H9 (cell line): Measurements from ENCODE around the gene EEF1G. TPM values are rescaled to one million over a fixed set of nuclear protein-coding genes. Genes with fewer than 3 reads are reported as not detected.

ENCODE experiments used
- DNase-seq: peaks from one replicate; pipeline ENCODE4 v3.0.0-alpha.2; 2017
- H2AFZ ChIP-seq: one replicate; pipeline ENCODE4 v1.6.1; 2013; ENCODE audit warnings: mild to moderate bottlenecking, low read length, control low read depth, moderate library complexity
- H2AK5ac ChIP-seq: 2 replicates; pipeline ENCODE4 v1.6.1; 2013; ENCODE audit warnings: low read length, control low read depth, mixed read lengths; ENCODE audit not compliant: insufficient read length
- H2BK120ac ChIP-seq: one replicate; pipeline ENCODE4 v1.6.1; 2013; ENCODE audit warnings: low read depth, mild to moderate bottlenecking, low read length, control low read depth, inconsistent platforms; ENCODE audit not compliant: poor library complexity, severe bottlenecking
- H2BK12ac ChIP-seq: 2 replicates; pipeline ENCODE4 v1.6.1; 2013; ENCODE audit warnings: low read length, control low read depth, mixed read lengths, low read depth; ENCODE audit not compliant: insufficient read length
- H2BK15ac ChIP-seq: 2 replicates; pipeline ENCODE4 v1.6.1; 2013; ENCODE audit warnings: low read depth, low read length, control low read depth
- H2BK20ac ChIP-seq: one replicate; pipeline ENCODE4 v1.6.1; 2013; ENCODE audit warnings: low read depth, mild to moderate bottlenecking, low read length, control low read depth, inconsistent platforms; ENCODE audit not compliant: poor library complexity, severe bottlenecking
- H2BK5ac ChIP-seq: 2 replicates; pipeline ENCODE4 v1.6.1; 2013; ENCODE audit warnings: low read length, control low read depth, mixed read lengths; ENCODE audit not compliant: insufficient read length
- H3K14ac ChIP-seq: 2 replicates; pipeline ENCODE4 v1.6.1; 2013; ENCODE audit warnings: low read length, control low read depth; ENCODE audit not compliant: insufficient read depth
- H3K18ac ChIP-seq: 2 replicates; pipeline ENCODE4 v1.6.1; 2013; ENCODE audit warnings: low read depth, mild to moderate bottlenecking, mixed read lengths, low read length, control low read depth; ENCODE audit not compliant: insufficient read length
- H3K23ac ChIP-seq: 2 replicates; pipeline ENCODE4 v1.6.1; 2013; ENCODE audit warnings: low read length, control low read depth, mixed read lengths, low read depth; ENCODE audit not compliant: insufficient read length
- H3K23me2 ChIP-seq: 2 replicates; pipeline ENCODE4 v1.6.1; 2013; ENCODE audit warnings: low read depth, mild to moderate bottlenecking, mixed read lengths, low read length, control low read depth; ENCODE audit not compliant: insufficient read length, poor library complexity, severe bottlenecking
- H3K27ac ChIP-seq: 2 replicates; pipeline ENCODE4 v1.5.1; 2013; ENCODE audit warnings: low read length, control low read depth, mixed read lengths, low read depth; ENCODE audit not compliant: insufficient read length
- H3K27me3 ChIP-seq: 2 replicates; pipeline ENCODE4 v1.6.1; 2013; ENCODE audit warnings: low read length, control low read depth, inconsistent platforms; ENCODE audit not compliant: insufficient read depth
- H3K4ac ChIP-seq: 2 replicates; pipeline ENCODE4 v1.6.1; 2013; ENCODE audit warnings: low read depth, mild to moderate bottlenecking, control low read depth, inconsistent platforms, low read length, moderate library complexity
- H3K4me1 ChIP-seq: 2 replicates; pipeline ENCODE4 v1.6.1; 2013; ENCODE audit warnings: low read length, control low read depth, inconsistent platforms; ENCODE audit not compliant: insufficient read depth
- H3K4me2 ChIP-seq: 2 replicates; pipeline ENCODE4 v1.6.1; 2013; ENCODE audit warnings: low read length, control low read depth, mixed read lengths; ENCODE audit not compliant: insufficient read length, insufficient read depth
- H3K56ac ChIP-seq: 2 replicates; pipeline ENCODE4 v1.6.1; 2013; ENCODE audit warnings: low read depth, mild to moderate bottlenecking, mixed read lengths, low read length, control low read depth; ENCODE audit not compliant: insufficient read length
- H3K79me1 ChIP-seq: 2 replicates; pipeline ENCODE4 v1.6.1; 2013; ENCODE audit warnings: low read depth, mild to moderate bottlenecking, moderate library complexity, low read length, control low read depth, inconsistent platforms; ENCODE audit not compliant: insufficient read depth, poor library complexity, severe bottlenecking
- H3K79me2 ChIP-seq: 2 replicates; pipeline ENCODE4 v1.6.1; 2013; ENCODE audit warnings: low read length, control low read depth, inconsistent platforms; ENCODE audit not compliant: insufficient read depth
- H3K9ac ChIP-seq: 2 replicates; pipeline ENCODE4 v1.6.1; 2013; ENCODE audit warnings: low read length, control low read depth, mixed read lengths; ENCODE audit not compliant: insufficient read length; ENCODE audit errors: extremely low read depth
- H3K9me3 ChIP-seq: one replicate; pipeline ENCODE4 v1.6.1; 2013; ENCODE audit warnings: low read depth, low read length, inconsistent platforms; ENCODE audit not compliant: control insufficient read depth
- H3T11ph ChIP-seq: one replicate; pipeline ENCODE4 v1.6.1; 2013; ENCODE audit warnings: mild to moderate bottlenecking, low read length, control low read depth, inconsistent platforms
- H4K20me1 ChIP-seq: one replicate; pipeline ENCODE4 v1.6.1; 2013; ENCODE audit not compliant: control insufficient read depth, insufficient read length, insufficient read depth
- H4K5ac ChIP-seq: 2 replicates; pipeline ENCODE4 v1.6.1; 2013; ENCODE audit warnings: low read depth, mild to moderate bottlenecking, mixed read lengths, low read length, control low read depth; ENCODE audit not compliant: insufficient read length
- H4K8ac ChIP-seq: replicated peaks from 2 replicates; pipeline ENCODE4 v1.6.1; 2013; ENCODE audit warnings: low read length, control low read depth, mixed read lengths, low read depth; ENCODE audit not compliant: insufficient read length
- H4K91ac ChIP-seq: 2 replicates; pipeline ENCODE4 v1.6.1; 2013; ENCODE audit warnings: low read depth, mild to moderate bottlenecking, moderate library complexity, mixed read lengths, low read length, control low read depth; ENCODE audit not compliant: insufficient read length
- H3K27ac Mint-ChIP-seq, 3 experiments: 2 replicates in 2 of 3; 3 replicates in 1 of 3; pipeline ENCODE4 v1.8.0; 2020 to 2021; ENCODE audit warnings: mixed read lengths in 3 of 3, mild to moderate bottlenecking in 1 of 3, moderate library complexity in 1 of 3
- H3K27me3 Mint-ChIP-seq: 2 replicates; pipeline ENCODE4 v1.8.0; 2021; ENCODE audit warnings: low read depth, mild to moderate bottlenecking, moderate library complexity, mixed read lengths
- H3K36me3 Mint-ChIP-seq, 3 experiments: 2 replicates in 2 of 3; 3 replicates in 1 of 3; pipeline ENCODE4 v1.8.0; 2020 to 2021; ENCODE audit warnings: low read depth in 3 of 3, mixed read lengths in 3 of 3; ENCODE audit not compliant: insufficient read depth in 1 of 3
- H3K4me1 Mint-ChIP-seq, 2 experiments: 2 replicates each; pipeline ENCODE4 v1.8.0; 2020; ENCODE audit warnings: mixed read lengths in 2 of 2
- H3K4me3 Mint-ChIP-seq, 2 experiments: 2 replicates in 1 of 2; 3 replicates in 1 of 2; pipeline ENCODE4 v1.8.0; 2020 to 2021; ENCODE audit warnings: mild to moderate bottlenecking in 2 of 2, mixed read lengths in 2 of 2, moderate library complexity in 1 of 2
- H3K9me3 Mint-ChIP-seq, 2 experiments: 2 replicates in 1 of 2; 3 replicates in 1 of 2; pipeline ENCODE4 v1.8.0; 2020; ENCODE audit warnings: mild to moderate bottlenecking in 2 of 2, mixed read lengths in 2 of 2, moderate library complexity in 1 of 2
- CTCF ChIP-seq: fragments of 200-600 bp; sonication (generic); conservative IDR thresholded peaks from 3 replicates; pipeline ENCODE4 v1.8.0; 2021; ENCODE audit warnings: antibody characterized with exemption, mild to moderate bottlenecking
- WGBS: extraction: QIAGEN DNeasy Blood & Tissue Kit; methylation state at CpG from one replicate; pipeline ENCODE4 v1.1.7; 2013; ENCODE audit warnings: missing lambda C conversion rate, low lambda C conversion rate, mixed read lengths; ENCODE audit not compliant: insufficient read length; ENCODE audit errors: extremely low coverage; 5-methylcytosine and 5-hydroxymethylcytosine counted together
- total RNA-seq: library from RNA; stranded (reverse); gene quantifications from 2 replicates; pipeline ENCODE4 v1.2.1, GENCODE V29; 2021

The EEF1G gene
- total RNA-seq, 1 experiment from 2014 or later = 1,790 TPM

GRCh38 chr11:62599069-62599696 lies 25.5 kb upstream of the EEF1G start:
- Histone ChIP-seq H4K91ac (no peak overlapping the region), H3K9me3 (no peaks in the 10 kb centered on the region), H2BK12ac (no peak overlapping the region), H3K27me3 (peaks cover 12% of the 10 kb centered on the region; the same call in 1 of the 2 replicates), H3K23me2 (peaks cover 4% of the 10 kb centered on the region), H3K56ac (no peak overlapping the region), H3T11ph (no peak overlapping the region), H3K9ac (no peak overlapping the region), H3K79me2 (no peaks in the 10 kb centered on the region; the same call in 1 of the 2 replicates), H3K4me1 (peaks cover 8% of the 10 kb centered on the region), H3K23ac (no peak overlapping the region), H3K27ac (no peak overlapping the region), H4K20me1 (no peaks in the 10 kb centered on the region), H2BK15ac (no peak overlapping the region), H2BK20ac (no peak overlapping the region), H3K4ac (no peak overlapping the region), H4K5ac (no peak overlapping the region), H3K79me1 (no peaks in the 10 kb centered on the region), H3K14ac (no peak overlapping the region), H4K8ac (no peak overlapping the region), H3K4me2 (peak overlapping the region; percentile 71), H2AFZ (no peak overlapping the region), H2BK120ac (no peak overlapping the region), H2AK5ac (no peak overlapping the region), H3K18ac (no peak overlapping the region), H2BK5ac (no peak overlapping the region)
- Mint-ChIP-seq H3K4me1 (peaks cover 34 to 41% of the 10 kb centered on the region in 2 experiments), H3K9me3 (no peaks in the 10 kb centered on the region), H3K4me3 (peak overlapping the region; percentile 90 to 93), H3K36me3 (peaks cover 61 to 71% (median 70%) of the 10 kb centered on the region in 3 experiments), H3K27me3 (peaks cover 29% of the 10 kb centered on the region), H3K27ac (peak overlapping the region in 2 of 3 experiments; percentile 55 to 89; a peak in 5 of 7 replicates)
- WGBS = 100% methylated on average over 2 of the region's 7 CpGs
- peak; percentile 98 for DNase-seq
- no peak for TF ChIP-seq CTCF
